Uterus (tissue), 4 donors: Measurements from ENCODE around the gene DBH. TPM values are rescaled to one million over a fixed set of nuclear protein-coding genes. Genes with fewer than 3 reads are reported as not detected.

ENCODE experiments used
- DNase-seq, 2 donors: peaks; one replicate each; pipeline ENCODE4 v3.0.0-alpha.2; 2019 to 2020
- H3K27ac ChIP-seq, 2 donors: fragments of 200-600 bp; sonication (generic); 1 replicate in 1 of 2; 2 replicates in 1 of 2; pipeline ENCODE4 v1.5.1; 2016 to 2018
- H3K27me3 ChIP-seq, 2 donors: fragments of 200-600 bp; sonication (generic); one replicate each; pipeline ENCODE4 v1.5.1; 2018 to 2019; ENCODE audit warnings: control low read depth in 1 of 2
- H3K36me3 ChIP-seq, 2 donors: fragments of 200-600 bp; sonication (generic); one replicate each; pipeline ENCODE4 v1.5.1; 2019; ENCODE audit warnings: control low read depth in 1 of 2
- H3K4me1 ChIP-seq, 2 donors: fragments of 200-600 bp; sonication (generic); one replicate each; pipeline ENCODE4 v1.5.1; 2018 to 2019; ENCODE audit warnings: control low read depth in 1 of 2
- H3K4me3 ChIP-seq, 2 donors: fragments of 200-600 bp; sonication (generic); 1 replicate in 1 of 2; 2 replicates in 1 of 2; pipeline ENCODE4 v1.5.1; 2018 to 2019; ENCODE audit warnings: mild to moderate bottlenecking in 1 of 2
- H3K9me3 ChIP-seq, 2 donors: fragments of 200-600 bp; sonication (generic); one replicate each; pipeline ENCODE4 v1.5.1; 2019; ENCODE audit warnings: control low read depth in 1 of 2
- CTCF ChIP-seq, 4 experiments: fragments of 200-600 bp in 2 of 4; fragments of 450-650 bp in 2 of 4; sonication (generic) in 2 of 4; IDR thresholded peaks; one replicate each; pipeline ENCODE4 v1.5.1; 2016 to 2019; ENCODE audit warnings: antibody characterized with exemption in 4 of 4, mild to moderate bottlenecking in 2 of 4, moderate library complexity in 1 of 4
- POLR2A ChIP-seq, 2 donors: fragments of 450-650 bp; IDR thresholded peaks; one replicate each; pipeline ENCODE4 v1.6.1; 2016; ENCODE audit warnings: antibody characterized with exemption in 2 of 2, mild to moderate bottlenecking in 1 of 2, moderate library complexity in 1 of 2
- intact Hi-C: fragments of 100-400 bp; cut with DNase I; formaldehyde crosslinking; loops from one replicate; pipeline ENCODE4 v1.15.1; 2023; ENCODE audit warnings: low total_unique reads
- total RNA-seq, 4 donors: library from RNA; depleted of rRNA in 3 of 4; stranded (reverse); fragments of >200 nt in 3 of 4; gene quantifications; one replicate each; pipeline versions ENCODE4 v1.1.0 to v1.2.4, GENCODE V29; 2014 to 2023
- donor health status: DM: yes; HTN: yes; CAD: no.

Gene DBH
- total RNA-seq, 4 donors from 2014 or later, result 1.3 TPM; not detected in 3

- TF ChIP-seq POLR2A (IDR thresholded peaks at IDR 0.05), result no peak
- no peak for TF ChIP-seq CTCF (IDR thresholded peaks at IDR 0.05)
- no peaks in the 10 kb centered on the region for H3K9me3 ChIP-seq
- DNase-seq, result no peak
- no peaks in the 10 kb centered on the region for H3K36me3 ChIP-seq
- intact Hi-C loops, result no loop called here
- peaks cover 0 to 6% of the 10 kb centered on the region in 2 donors for H3K27me3 ChIP-seq
- no peak overlapping the region for H3K4me3 ChIP-seq
- H3K4me1 ChIP-seq, result peaks cover 0 to 4% of the 10 kb centered on the region in 2 donors
- H3K27ac ChIP-seq, result no peak overlapping the region
Observed at GRCh38 chr9:133610845-133611244, 25.3 kb upstream of the DBH start.

GRCh38 chr9:133612051-133612450, 24.1 kb upstream of the DBH start:
- Histone ChIP-seq H3K4me1 (peaks cover 0 to 4% of the 10 kb centered on the region in 2 donors), H3K4me3 (no peak overlapping the region), H3K9me3 (no peaks in the 10 kb centered on the region), H3K27me3 (peaks cover 0 to 6% of the 10 kb centered on the region in 2 donors), H3K27ac (no peak overlapping the region), H3K36me3 (no peaks in the 10 kb centered on the region)
- TF ChIP-seq POLR2A (IDR thresholded peaks at IDR 0.05), result no peak
- TF ChIP-seq CTCF (IDR thresholded peaks at IDR 0.05), result no peak
- DNase-seq, result no peak
- intact Hi-C loops, result no loop called here

- H3K36me3 ChIP-seq, result no peaks in the 10 kb centered on the region
- H3K4me1 ChIP-seq, result peaks cover 0 to 4% of the 10 kb centered on the region in 2 donors
- TF ChIP-seq POLR2A (IDR thresholded peaks at IDR 0.05), result no peak
- TF ChIP-seq CTCF (IDR thresholded peaks at IDR 0.05), result no peak
- intact Hi-C loops, result no loop called here
- H3K27ac ChIP-seq, result no peak overlapping the region
- peaks cover 0 to 6% of the 10 kb centered on the region in 2 donors for H3K27me3 ChIP-seq
- no peaks in the 10 kb centered on the region for H3K9me3 ChIP-seq
- DNase-seq, result no peak
- H3K4me3 ChIP-seq, result no peak overlapping the region
Observed at GRCh38 chr9:133612816-133613215, 23.3 kb upstream of the DBH start.

GRCh38 chr9:133613432-133613831, 22.7 kb upstream of the DBH start:
- no peak overlapping the region for H3K27ac ChIP-seq
- H3K4me1 ChIP-seq, result peaks cover 0 to 4% of the 10 kb centered on the region in 2 donors
- H3K36me3 ChIP-seq, result no peaks in the 10 kb centered on the region
- no peak for DNase-seq
- intact Hi-C loops, result no loop called here
- H3K9me3 ChIP-seq, result no peaks in the 10 kb centered on the region
- H3K27me3 ChIP-seq, result peaks cover 0 to 4% of the 10 kb centered on the region in 2 donors
- no peak for TF ChIP-seq POLR2A (IDR thresholded peaks at IDR 0.05)
- no peak for TF ChIP-seq CTCF (IDR thresholded peaks at IDR 0.05)
- no peak overlapping the region for H3K4me3 ChIP-seq

GRCh38 chr9:133614056-133614455, 22.1 kb upstream of the DBH start:
- DNase-seq, result no peak
- intact Hi-C loops, result no loop called here
- Histone ChIP-seq H3K4me3 (no peak overlapping the region), H3K27me3 (no peaks in the 10 kb centered on the region), H3K4me1 (peaks cover 0 to 2% of the 10 kb centered on the region in 2 donors), H3K27ac (no peak overlapping the region), H3K9me3 (no peaks in the 10 kb centered on the region), H3K36me3 (no peaks in the 10 kb centered on the region)
- TF ChIP-seq CTCF (IDR thresholded peaks at IDR 0.05) (no peak), POLR2A (IDR thresholded peaks at IDR 0.05) (no peak)
